Gastrocnemius medialis (tissue), 4 donors: ENCODE measurements around the gene POLR2J2.
"Not testable (repeated sequence)": the region's sequence is repeated elsewhere in the genome, so short reads cannot be mapped to it uniquely, and the experiment has no call there.

ENCODE experiments used
- POLR2A ChIP-seq, 2 donors: fragments of 450-650 bp; IDR thresholded peaks; one replicate each; pipeline ENCODE4 v1.6.1; 2017; ENCODE audit warnings: antibody characterized with exemption in 2 of 2, mild to moderate bottlenecking in 2 of 2, moderate library complexity in 2 of 2
- TF ChIP-seq, protein P1 (sequence below), 5 experiments: fragments of 450-650 bp in 3 of 5; fragments of 200-600 bp in 2 of 5; sonication (generic) in 2 of 5; IDR thresholded peaks in 4 of 5; conservative IDR thresholded peaks in 1 of 5; 1 replicate in 4 of 5; 2 replicates in 1 of 5; pipeline ENCODE4 v1.5.1; 2016 to 2019; ENCODE audit warnings: antibody characterized with exemption in 5 of 5, mild to moderate bottlenecking in 3 of 5, moderate library complexity in 3 of 5

DNA sequence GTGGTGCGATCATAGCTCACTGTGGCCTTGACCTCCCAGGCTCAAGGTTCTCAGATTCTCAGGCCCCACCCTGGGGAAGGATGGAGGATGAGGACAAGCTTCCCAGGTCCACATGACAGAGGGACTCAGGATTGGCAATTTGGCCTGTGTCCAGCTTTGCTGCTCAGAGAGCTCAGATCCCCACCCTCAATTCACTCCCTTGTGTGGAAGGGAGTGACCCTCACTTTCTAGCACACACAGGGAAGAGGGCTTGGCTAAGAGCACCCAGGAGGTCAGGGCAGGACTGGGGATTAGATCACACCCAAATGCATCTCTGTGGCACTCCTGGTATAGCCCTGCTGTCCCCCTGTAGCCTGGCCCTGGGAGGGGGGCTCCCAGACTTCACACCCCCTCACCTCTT is 28.1 kb downstream of the POLR2J2 start:
- TF ChIP-seq, protein P1, sequence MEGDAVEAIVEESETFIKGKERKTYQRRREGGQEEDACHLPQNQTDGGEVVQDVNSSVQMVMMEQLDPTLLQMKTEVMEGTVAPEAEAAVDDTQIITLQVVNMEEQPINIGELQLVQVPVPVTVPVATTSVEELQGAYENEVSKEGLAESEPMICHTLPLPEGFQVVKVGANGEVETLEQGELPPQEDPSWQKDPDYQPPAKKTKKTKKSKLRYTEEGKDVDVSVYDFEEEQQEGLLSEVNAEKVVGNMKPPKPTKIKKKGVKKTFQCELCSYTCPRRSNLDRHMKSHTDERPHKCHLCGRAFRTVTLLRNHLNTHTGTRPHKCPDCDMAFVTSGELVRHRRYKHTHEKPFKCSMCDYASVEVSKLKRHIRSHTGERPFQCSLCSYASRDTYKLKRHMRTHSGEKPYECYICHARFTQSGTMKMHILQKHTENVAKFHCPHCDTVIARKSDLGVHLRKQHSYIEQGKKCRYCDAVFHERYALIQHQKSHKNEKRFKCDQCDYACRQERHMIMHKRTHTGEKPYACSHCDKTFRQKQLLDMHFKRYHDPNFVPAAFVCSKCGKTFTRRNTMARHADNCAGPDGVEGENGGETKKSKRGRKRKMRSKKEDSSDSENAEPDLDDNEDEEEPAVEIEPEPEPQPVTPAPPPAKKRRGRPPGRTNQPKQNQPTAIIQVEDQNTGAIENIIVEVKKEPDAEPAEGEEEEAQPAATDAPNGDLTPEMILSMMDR (IDR thresholded peaks at IDR 0.05 in 4 of 5, conservative IDR thresholded peaks at IDR 0.05 in 1 of 5), result not testable (repeated sequence)
- not testable (repeated sequence) for TF ChIP-seq POLR2A (IDR thresholded peaks at IDR 0.05)
